22Rv1 (cell line): ENCODE data around the gene APC2.
A peak's percentile ranks its signal among the peaks of the same experiment; 100 is the strongest.

Experiments used
- ZFX ChIP-seq: fragments of 450-650 bp; IDR thresholded peaks from 2 replicates; pipeline ENCODE4 v1.6.1; 2017; ENCODE audit warnings: antibody characterized with exemption, borderline replicate concordance
- TF ChIP-seq, protein P1 (sequence below): fragments of 450-650 bp; IDR thresholded peaks from 2 replicates; pipeline ENCODE4 v1.5.1; 2017; ENCODE audit warnings: mild to moderate bottlenecking

DNA sequence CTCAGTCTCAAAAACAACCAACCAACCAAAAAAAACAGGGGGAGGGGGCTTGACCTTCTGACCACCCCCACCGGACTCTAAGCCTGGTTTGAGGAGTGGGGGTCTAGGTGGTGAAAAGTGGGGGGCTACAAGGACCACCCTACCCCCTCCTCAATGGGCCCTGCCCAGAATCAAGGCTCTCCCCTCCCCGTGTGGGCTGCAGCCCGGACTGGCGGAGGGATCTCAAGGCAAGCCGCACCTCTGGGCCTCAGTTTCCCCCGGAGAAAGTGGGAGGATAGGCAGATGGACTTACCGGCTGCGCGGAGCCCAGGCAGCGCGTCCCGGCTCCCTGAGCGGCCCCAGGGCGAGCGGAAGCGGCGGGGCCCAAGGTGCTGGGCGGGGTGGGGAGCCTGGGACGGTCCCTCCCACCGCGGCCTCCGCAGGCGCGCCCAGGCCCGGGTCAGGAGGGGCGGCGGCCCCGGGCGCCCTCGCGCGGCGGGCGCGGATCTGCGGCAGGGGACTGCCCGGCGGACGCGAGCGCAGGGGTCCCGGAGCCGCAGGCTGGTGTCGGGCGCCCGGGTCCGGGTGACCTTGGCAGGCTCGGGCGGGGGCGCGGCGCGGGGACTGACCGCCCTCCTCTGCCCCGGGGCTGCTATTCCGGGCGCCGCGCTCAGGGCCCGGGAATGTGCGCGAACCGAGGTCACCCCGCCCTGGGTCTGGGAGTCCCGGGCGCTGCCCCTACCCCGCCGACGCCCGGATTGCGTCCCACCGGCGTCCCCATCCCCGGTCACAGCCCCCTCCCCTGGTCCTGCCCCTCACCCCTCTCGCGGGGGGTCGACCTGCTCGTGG is 63.0 kb downstream of the APC2 start, which contains the start of gene ADAMTSL5:
- TF ChIP-seq, protein P1, sequence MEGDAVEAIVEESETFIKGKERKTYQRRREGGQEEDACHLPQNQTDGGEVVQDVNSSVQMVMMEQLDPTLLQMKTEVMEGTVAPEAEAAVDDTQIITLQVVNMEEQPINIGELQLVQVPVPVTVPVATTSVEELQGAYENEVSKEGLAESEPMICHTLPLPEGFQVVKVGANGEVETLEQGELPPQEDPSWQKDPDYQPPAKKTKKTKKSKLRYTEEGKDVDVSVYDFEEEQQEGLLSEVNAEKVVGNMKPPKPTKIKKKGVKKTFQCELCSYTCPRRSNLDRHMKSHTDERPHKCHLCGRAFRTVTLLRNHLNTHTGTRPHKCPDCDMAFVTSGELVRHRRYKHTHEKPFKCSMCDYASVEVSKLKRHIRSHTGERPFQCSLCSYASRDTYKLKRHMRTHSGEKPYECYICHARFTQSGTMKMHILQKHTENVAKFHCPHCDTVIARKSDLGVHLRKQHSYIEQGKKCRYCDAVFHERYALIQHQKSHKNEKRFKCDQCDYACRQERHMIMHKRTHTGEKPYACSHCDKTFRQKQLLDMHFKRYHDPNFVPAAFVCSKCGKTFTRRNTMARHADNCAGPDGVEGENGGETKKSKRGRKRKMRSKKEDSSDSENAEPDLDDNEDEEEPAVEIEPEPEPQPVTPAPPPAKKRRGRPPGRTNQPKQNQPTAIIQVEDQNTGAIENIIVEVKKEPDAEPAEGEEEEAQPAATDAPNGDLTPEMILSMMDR = peak; percentile 66
- no peak for TF ChIP-seq ZFX
